NCI-H1694 (cell line): ENCODE data around the gene CDA.
A peak's percentile ranks its signal among the peaks of the same experiment; 100 is the strongest.

Source experiments
- DNase-seq: peaks from one replicate; lab custom pipeline; 2025; lab: John Stamatoyannopoulos, UW

Gene CDA

GRCh38 chr1:20615946-20616846 is 27.3 kb downstream of the CDA start:
- DNase-seq, result no peak

DNA sequence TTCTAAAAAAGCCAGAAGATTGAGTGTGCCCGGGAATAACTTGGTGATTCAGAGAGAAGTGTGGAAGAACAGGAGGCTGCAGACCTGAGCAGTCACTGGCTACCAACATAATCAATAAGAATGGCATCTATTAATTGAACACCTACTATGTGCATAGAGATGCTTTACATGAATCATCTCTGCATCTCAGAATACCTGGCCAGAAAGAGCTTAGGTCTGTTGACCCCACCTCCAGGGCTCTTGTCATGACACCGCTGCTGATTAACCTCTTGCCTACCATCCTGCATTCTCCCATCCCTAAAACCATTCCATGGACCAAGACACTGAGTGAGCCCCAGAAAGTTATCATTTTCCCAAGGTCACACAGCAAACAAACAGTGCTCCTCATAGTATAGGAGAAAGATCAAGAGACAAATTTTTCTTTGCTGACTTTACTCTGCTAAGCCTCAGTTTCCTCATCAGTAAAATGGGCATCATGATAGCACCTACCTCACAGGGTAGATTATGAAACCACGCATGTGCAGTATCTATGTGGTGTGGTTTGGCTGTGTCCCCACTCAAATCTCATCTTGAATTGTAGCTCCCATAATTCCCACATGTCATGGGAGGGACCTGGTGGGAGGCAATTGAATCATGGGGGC is 28.1 kb downstream of the CDA start:
- DNase-seq, result no peak

DNA sequence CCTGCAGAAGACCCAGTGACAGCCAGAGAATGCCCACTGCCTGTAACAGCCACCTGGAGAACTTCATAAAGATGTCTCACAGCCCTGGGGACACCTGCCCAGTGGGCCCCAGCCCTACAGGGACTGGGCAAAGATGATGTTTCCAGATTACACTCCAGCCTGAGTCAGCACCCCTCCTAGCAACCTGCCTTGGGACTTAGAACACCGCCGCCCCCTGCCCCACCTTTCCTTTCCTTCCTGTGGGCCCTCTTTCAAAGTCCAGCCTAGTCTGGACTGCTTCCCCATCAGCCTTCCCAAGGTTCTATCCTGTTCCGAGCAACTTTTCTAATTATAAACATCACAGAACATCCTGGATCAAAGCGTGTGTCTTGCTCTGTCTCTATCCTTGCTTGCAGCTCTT is 29.7 kb downstream of the CDA start:
- DNase-seq, result no peak

- no peak for DNase-seq
Measured at GRCh38 chr1:20619999-20620398, 31.1 kb downstream of the CDA start.

DNA sequence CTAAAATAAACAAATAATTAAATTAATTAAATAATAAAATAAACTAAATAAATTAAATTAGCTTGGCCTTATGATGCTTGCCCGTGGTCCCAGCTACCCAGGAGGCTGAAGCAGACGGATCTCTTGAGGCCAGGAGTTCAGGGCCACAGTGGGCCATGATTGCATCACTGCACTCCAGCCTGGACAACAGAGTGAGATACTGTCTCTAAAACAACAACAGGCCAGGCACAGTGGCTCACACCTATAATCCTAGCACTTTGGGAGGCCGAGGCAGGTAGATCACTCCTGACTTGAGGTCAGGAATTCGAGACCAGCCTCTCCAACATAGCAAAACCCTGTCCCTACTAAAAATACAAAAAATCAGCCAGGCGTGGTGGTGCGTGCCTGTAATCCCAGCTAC is 32.1 kb downstream of the CDA start:
- no peak for DNase-seq

GRCh38 chr1:20624709-20625108 is 35.8 kb downstream of the CDA start:
- DNase-seq, result no peak

GRCh38 chr1:20625176-20626097 is 36.5 kb downstream of the CDA start:
- DNase-seq, result no peak

DNA sequence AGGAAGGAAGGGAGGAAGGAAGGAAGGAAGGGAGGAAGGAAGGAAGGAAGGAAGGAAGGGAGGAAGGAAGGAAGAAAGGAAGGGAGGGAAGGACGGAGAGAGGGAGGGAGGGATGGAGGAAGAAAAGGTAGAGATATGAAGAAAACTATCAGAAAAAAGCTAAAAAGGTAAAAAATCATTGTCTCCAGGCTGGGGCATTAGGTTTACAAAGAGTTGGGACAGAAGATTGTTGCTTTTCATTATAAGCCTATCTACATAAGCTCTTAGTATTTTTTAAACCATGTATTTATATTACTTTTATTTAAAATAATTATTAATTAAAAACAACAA is 37.2 kb downstream of the CDA start:
- no peak for DNase-seq

GRCh38 chr1:20626524-20626923 is 37.6 kb downstream of the CDA start:
- DNase-seq, result no peak

- no peak for DNase-seq
Measured at GRCh38 chr1:20630729-20631128, 41.8 kb downstream of the CDA start.

DNA sequence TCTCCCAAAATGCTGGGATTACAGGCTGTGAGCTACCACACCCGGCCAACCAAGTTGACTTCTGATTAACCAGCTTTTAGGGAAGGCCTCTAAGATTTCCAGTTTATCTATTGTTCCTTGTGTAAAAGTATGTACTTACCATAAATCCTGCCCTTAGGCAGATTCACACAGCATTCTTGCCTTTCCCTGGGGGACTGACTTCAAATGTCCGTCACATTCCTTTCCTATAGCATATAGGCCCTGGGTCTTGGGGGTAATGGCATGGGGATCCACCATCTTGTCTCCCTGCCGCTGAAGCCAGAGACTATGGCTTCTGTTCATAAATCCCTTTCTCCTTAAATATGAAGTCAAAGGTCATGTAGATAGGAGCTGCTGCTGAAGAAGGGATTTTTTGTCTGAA is 43.5 kb downstream of the CDA start:
- no peak for DNase-seq

GRCh38 chr1:20633190-20634064 is 44.5 kb downstream of the CDA start, which contains the start of gene PINK1:
PINK1 (plus strand) TSS chr1:20633458; CDS start chr1:20633549, 91 bp downstream.
- peak; percentile 8 for DNase-seq

DNA sequence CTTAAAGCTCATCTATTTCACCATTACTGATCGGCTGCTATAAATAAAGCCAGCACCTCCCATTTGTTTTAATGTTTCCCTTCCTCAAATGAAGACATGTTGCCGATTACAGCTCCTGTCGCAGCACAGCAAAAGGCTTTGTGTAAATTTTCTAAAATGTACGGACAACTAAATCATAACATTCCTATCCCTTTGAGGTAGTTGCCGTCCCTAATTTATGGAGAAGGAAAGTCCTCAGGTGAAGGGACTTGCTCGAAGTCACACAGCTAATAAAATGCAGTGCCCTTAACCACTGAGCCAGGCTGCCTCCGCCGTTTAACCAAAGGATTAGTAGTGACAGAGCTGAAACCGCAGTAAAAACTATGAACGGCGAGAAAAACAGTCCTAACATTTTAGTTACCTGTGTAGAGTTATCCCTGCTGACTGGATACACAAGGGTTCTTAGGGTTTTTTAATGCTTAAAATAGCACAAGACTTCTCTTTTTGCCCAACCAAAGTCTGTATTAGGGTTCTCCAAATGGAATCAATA is 45.2 kb downstream of the CDA start:
- DNase-seq, result no peak

DNA sequence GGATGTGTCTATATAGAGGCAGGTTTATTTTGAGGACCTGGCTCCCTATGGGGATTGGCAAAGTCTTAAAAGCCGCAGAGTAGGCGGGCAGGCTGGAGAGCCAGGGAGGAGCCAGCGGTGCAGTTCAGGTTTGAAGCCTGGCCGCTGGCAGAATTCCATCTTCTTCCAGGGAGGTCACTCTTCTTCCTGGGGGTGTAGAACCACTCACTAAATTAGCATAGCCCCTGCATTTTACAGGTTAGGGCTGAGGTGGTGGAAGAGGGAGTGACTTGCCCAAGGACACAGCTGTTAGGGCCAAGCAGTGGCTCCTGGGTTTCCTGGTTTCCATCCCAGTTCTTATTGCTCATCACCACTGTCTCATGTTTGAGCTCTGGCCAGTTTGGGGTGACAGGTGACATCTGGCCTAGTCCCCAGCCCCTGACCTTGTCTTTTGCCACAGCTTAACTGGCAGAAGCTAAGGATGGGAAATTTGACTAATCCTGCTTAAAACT is 45.7 kb downstream of the CDA start:
- no peak for DNase-seq

GRCh38 chr1:20636785-20637347 is 48.0 kb downstream of the CDA start:
- no peak for DNase-seq

DNA sequence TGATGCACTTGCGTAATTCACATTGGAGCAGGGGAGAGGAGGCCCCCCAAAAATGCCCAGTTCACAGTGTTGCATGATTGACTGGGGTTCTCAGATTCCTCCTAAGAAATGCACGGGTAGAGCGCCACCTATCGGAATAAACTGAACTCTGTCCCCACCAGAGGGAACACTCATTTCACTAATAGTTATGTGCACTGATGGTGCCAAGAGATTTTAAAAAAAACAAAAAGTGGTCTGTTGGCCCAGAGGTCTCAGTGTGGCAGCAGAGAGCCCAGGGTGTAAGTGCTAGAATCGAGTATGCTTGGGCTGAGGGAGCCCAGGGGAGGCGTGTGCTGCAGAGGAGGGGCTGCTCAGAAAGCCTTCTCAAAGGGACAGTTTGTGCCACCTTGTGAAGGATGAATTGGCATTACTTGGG is 51.3 kb downstream of the CDA start:
- peak; percentile 31 for DNase-seq

DNA sequence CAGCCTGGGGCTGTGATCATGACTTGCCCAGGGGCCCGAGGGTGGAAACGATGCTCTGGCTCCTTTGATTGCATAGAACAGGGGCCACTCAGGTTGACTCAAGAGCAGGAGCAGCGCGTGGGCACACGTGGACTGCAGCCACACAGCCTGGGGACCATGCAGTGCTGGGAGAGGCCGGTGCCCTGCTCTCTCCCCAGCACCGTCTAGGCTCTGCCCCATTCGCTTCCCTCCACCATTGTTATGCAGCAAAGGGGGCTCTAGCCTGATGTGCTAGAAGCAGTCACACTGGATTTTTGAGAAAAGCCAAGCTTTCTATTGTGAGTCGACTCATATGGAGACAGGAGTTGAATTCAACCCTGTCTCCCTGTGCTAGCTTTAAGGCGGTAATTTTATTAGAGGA is 53.1 kb downstream of the CDA start:
- DNase-seq, result no peak

DNA sequence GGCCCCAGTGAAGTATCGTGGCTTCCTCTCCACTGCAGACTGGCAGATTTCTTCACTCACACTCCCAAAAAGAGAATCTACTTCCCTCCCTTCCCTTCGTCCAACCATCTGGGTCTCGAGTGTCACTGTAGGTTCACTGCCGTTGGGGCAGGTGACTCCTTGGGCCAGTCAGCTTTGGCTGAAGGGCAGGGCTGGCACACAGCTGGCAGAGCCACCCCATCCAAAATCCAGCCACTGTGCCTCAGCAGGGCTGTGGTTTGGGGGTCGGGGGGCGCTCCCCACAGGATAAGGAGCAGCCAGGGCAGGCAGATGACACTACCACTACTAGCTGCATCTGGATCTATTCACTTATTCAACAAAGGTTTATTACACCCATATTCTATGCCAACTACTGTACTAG is 54.2 kb downstream of the CDA start:
- no peak for DNase-seq

GRCh38 chr1:20644416-20644815 is 55.5 kb downstream of the CDA start:
- no peak for DNase-seq

GRCh38 chr1:20645414-20645813 is 56.5 kb downstream of the CDA start:
- DNase-seq, result no peak

DNA sequence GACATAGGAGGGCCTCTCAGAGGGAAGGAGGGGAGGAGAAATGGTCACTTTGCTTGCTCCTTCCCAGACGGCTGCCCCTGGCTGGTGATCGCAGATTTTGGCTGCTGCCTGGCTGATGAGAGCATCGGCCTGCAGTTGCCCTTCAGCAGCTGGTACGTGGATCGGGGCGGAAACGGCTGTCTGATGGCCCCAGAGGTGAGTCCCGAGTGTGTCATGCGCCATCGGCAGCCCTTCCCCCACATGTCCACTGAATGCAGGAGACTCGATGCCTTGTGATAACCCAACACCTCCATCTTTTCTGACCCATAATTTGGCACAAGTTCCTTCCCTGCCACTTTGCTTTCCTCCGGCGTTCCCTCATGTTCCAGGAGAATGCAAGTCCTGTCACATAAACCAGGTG is 59.5 kb downstream of the CDA start:
- no peak for DNase-seq
